GM23338 (cell line): ENCODE data around the gene ADD1. TPM values are rescaled to one million over a fixed set of nuclear protein-coding genes. Genes with fewer than 3 reads are reported as not detected.

ENCODE experiments used
- ATAC-seq: fragments of 200-7000 bp; cut with Tn5 transposase; 3 replicates; pipeline ENCODE4 v1.9.1; 2020
- DNase-seq: peaks from one replicate; pipeline ENCODE4 v3.0.0-alpha.2; 2015; ENCODE audit warnings: low spot score
- H2AFZ ChIP-seq: fragments of 200-600 bp; sonication (generic); 2 replicates; pipeline ENCODE4 v1.8.0; 2016; ENCODE audit warnings: antibody characterized with exemption, mild to moderate bottlenecking, moderate library complexity
- H3F3A ChIP-seq: fragments of 200-600 bp; sonication (generic); replicated peaks from 2 replicates; pipeline ENCODE4 v1.8.0; 2017; ENCODE audit warnings: antibody characterized with exemption, mixed run types, low read depth
- H3K27ac ChIP-seq: fragments of 200-600 bp; sonication (generic); 2 replicates; pipeline ENCODE4 v1.6.1; 2016; ENCODE audit warnings: low read depth
- H3K27me3 ChIP-seq: fragments of 200-600 bp; sonication (generic); 2 replicates; pipeline ENCODE4 v1.8.0; 2016; ENCODE audit warnings: mild to moderate bottlenecking, mixed run types, moderate library complexity; ENCODE audit not compliant: insufficient read depth
- H3K36me3 ChIP-seq: fragments of 200-600 bp; sonication (generic); 2 replicates; pipeline ENCODE4 v1.8.0; 2016; ENCODE audit warnings: mild to moderate bottlenecking; ENCODE audit not compliant: insufficient read depth
- H3K4me1 ChIP-seq: fragments of 200-600 bp; sonication (generic); 2 replicates; pipeline ENCODE4 v1.8.0; 2016; ENCODE audit warnings: mild to moderate bottlenecking, moderate library complexity; ENCODE audit not compliant: insufficient read depth
- H3K4me2 ChIP-seq: fragments of 200-600 bp; sonication (generic); 2 replicates; pipeline ENCODE4 v1.7.1; 2017; ENCODE audit warnings: mixed run types
- H3K4me3 ChIP-seq: fragments of 200-600 bp; sonication (generic); 2 replicates; pipeline ENCODE4 v1.6.1; 2016; ENCODE audit warnings: mixed run types
- H3K79me2 ChIP-seq: fragments of 200-600 bp; sonication (generic); replicated peaks from 2 replicates; pipeline ENCODE4 v1.8.0; 2017; ENCODE audit warnings: mild to moderate bottlenecking; ENCODE audit not compliant: insufficient read depth
- H3K9me2 ChIP-seq: fragments of 200-600 bp; sonication (generic); 2 replicates; pipeline ENCODE4 v1.8.0; 2017; ENCODE audit not compliant: insufficient read depth
- H4K20me1 ChIP-seq: fragments of 200-600 bp; sonication (generic); replicated peaks from 2 replicates; pipeline ENCODE4 v1.8.0; 2017; ENCODE audit warnings: mild to moderate bottlenecking; ENCODE audit not compliant: insufficient read depth
- H3K27ac Mint-ChIP-seq: 2 replicates; pipeline ENCODE4 v1.8.0; 2020; ENCODE audit warnings: inconsistent platforms, mild to moderate bottlenecking, moderate library complexity, mixed read lengths
- H3K27me3 Mint-ChIP-seq: 3 replicates; pipeline ENCODE4 v1.8.0; 2022; ENCODE audit warnings: low read depth, mild to moderate bottlenecking, moderate library complexity, mixed read lengths, inconsistent platforms; ENCODE audit not compliant: insufficient read depth, poor library complexity
- H3K36me3 Mint-ChIP-seq: 3 replicates; pipeline ENCODE4 v1.8.0; 2021; ENCODE audit warnings: low read depth, mild to moderate bottlenecking, inconsistent platforms, moderate library complexity, mixed read lengths
- H3K4me1 Mint-ChIP-seq: 3 replicates; pipeline ENCODE4 v1.8.0; 2020; ENCODE audit warnings: mild to moderate bottlenecking, inconsistent platforms, mixed read lengths
- H3K4me3 Mint-ChIP-seq: 3 replicates; pipeline ENCODE4 v1.8.0; 2021; ENCODE audit warnings: moderate library complexity, mild to moderate bottlenecking, inconsistent platforms, mixed read lengths
- H3K9me3 Mint-ChIP-seq: 3 replicates; pipeline ENCODE4 v1.8.0; 2020; ENCODE audit warnings: moderate library complexity, mild to moderate bottlenecking, inconsistent platforms, mixed read lengths
- CREB1 ChIP-seq: fragments of 250-450 bp; sonication (Bioruptor Pico); IDR thresholded peaks from 2 replicates; pipeline ENCODE4 v1.5.0; 2020; ENCODE audit warnings: low read depth, mild to moderate bottlenecking, moderate library complexity
- CTCF ChIP-seq, 2 experiments: fragments of 200-600 bp in 1 of 2; sonication (generic) in 1 of 2; conservative IDR thresholded peaks; 2 replicates each; pipeline versions ENCODE4 v1.5.1 to v1.6.1; 2016 to 2017; ENCODE audit warnings: antibody characterized with exemption in 2 of 2, low read depth in 2 of 2, mild to moderate bottlenecking in 2 of 2, moderate library complexity in 1 of 2
- EZH2 ChIP-seq: fragments of 200-600 bp; sonication (generic); IDR thresholded peaks from one replicate; pipeline ENCODE4 v1.8.0; 2017; ENCODE audit warnings: antibody characterized with exemption, mild to moderate bottlenecking, low read depth; ENCODE audit not compliant: unreplicated experiment
- EZH2phosphoT487 ChIP-seq: fragments of 200-600 bp; sonication (generic); IDR thresholded peaks from one replicate; pipeline ENCODE4 v1.8.1; 2018; ENCODE audit warnings: antibody characterized with exemption; ENCODE audit not compliant: unreplicated experiment
- JUNB ChIP-seq: IDR thresholded peaks from one replicate; pipeline ENCODE4 v1.6.1; 2016; ENCODE audit warnings: antibody characterized with exemption; ENCODE audit not compliant: unreplicated experiment
- NANOG ChIP-seq: IDR thresholded peaks from 2 replicates; pipeline ENCODE4 v1.6.1; 2016; ENCODE audit warnings: antibody characterized with exemption, borderline replicate concordance
- POLR2AphosphoS5 ChIP-seq: IDR thresholded peaks from 2 replicates; pipeline ENCODE4 v1.6.1; 2016; ENCODE audit warnings: antibody characterized with exemption, low read depth
- REST ChIP-seq: IDR thresholded peaks from one replicate; pipeline ENCODE4 v1.6.1; 2018; ENCODE audit warnings: antibody characterized with exemption; ENCODE audit not compliant: unreplicated experiment
- STAT1 ChIP-seq: IDR thresholded peaks from one replicate; pipeline ENCODE4 v1.6.1; 2016; ENCODE audit warnings: antibody characterized with exemption; ENCODE audit not compliant: unreplicated experiment
- ZNF114 ChIP-seq: fragments of 250-450 bp; sonication (Bioruptor Pico); IDR thresholded peaks from 2 replicates; pipeline ENCODE4 v1.5.0; 2020; ENCODE audit warnings: mild to moderate bottlenecking, moderate library complexity
- ZNF331 ChIP-seq: fragments of 250-450 bp; sonication (Bioruptor Pico); IDR thresholded peaks from 2 replicates; pipeline ENCODE4 v1.5.0; 2020; ENCODE audit warnings: low read depth, mild to moderate bottlenecking, moderate library complexity
- polyA plus RNA-seq: library from polyadenylated mRNA; unstranded; fragments of >200 nt; fragmentation: Nextera tagmentation; extraction: Ambion mirVana; gene quantifications from 2 replicates; pipeline ENCODE4 v1.2.1, GENCODE V29; 2016
- total RNA-seq: library from RNA; depleted of rRNA; stranded (reverse); fragments of >200 nt; shearing (Covaris generic); gene quantifications from 2 replicates; pipeline ENCODE4 v1.2.3, GENCODE V29; 2014
- TF ChIP-seq, protein P1 (sequence below): IDR thresholded peaks from 2 replicates; pipeline ENCODE4 v1.6.1; 2016; ENCODE audit warnings: antibody characterized with exemption
- TF ChIP-seq, protein P2 (sequence below): fragments of 250-450 bp; sonication (Bioruptor Pico); IDR thresholded peaks from 2 replicates; pipeline ENCODE4 v1.5.0; 2020; ENCODE audit warnings: mild to moderate bottlenecking, moderate library complexity

Gene ADD1
- total and polyA plus RNA-seq, 2 experiments from 2014 or later: 126 to 144 TPM

- no peaks in the 10 kb centered on the region for H3K4me1 Mint-ChIP-seq
- Histone ChIP-seq H3K79me2 (peaks cover 21% of the 10 kb centered on the region), H3K36me3 (peaks cover 10% of the 10 kb centered on the region), H3F3A (no peaks in the 10 kb centered on the region), H4K20me1 (no peaks in the 10 kb centered on the region), H3K4me2 (no peak overlapping the region), H3K27me3 (no peaks in the 10 kb centered on the region), H3K4me3 (no peak overlapping the region), H3K4me1 (no peaks in the 10 kb centered on the region), H3K9me2 (no peaks in the 10 kb centered on the region), H3K27ac (no peak overlapping the region), H2AFZ (no peak overlapping the region)
- H3K27me3 Mint-ChIP-seq: peaks cover 2% of the 10 kb centered on the region
- peaks cover 68% of the 10 kb centered on the region for H3K36me3 Mint-ChIP-seq
- no peak for ATAC-seq
- H3K9me3 Mint-ChIP-seq: peaks cover 26% of the 10 kb centered on the region
- no peak for DNase-seq
- TF ChIP-seq POLR2AphosphoS5 (no peak), NANOG (no peak), JUNB (no peak), ZNF331 (CRISPR knock-in tag) (no peak), CREB1 (CRISPR knock-in tag) (no peak), CTCF (conservative IDR thresholded peaks at IDR 0.05; ENCODE audit: low read depth in 2 of 2) (no peak), ZNF114 (CRISPR knock-in tag) (no peak), EZH2phosphoT487 (no peak), STAT1 (no peak), EZH2 (no peak), REST (no peak)
- TF ChIP-seq, protein P1, sequence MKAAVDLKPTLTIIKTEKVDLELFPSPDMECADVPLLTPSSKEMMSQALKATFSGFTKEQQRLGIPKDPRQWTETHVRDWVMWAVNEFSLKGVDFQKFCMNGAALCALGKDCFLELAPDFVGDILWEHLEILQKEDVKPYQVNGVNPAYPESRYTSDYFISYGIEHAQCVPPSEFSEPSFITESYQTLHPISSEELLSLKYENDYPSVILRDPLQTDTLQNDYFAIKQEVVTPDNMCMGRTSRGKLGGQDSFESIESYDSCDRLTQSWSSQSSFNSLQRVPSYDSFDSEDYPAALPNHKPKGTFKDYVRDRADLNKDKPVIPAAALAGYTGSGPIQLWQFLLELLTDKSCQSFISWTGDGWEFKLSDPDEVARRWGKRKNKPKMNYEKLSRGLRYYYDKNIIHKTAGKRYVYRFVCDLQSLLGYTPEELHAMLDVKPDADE: no peak
- TF ChIP-seq, protein P2, sequence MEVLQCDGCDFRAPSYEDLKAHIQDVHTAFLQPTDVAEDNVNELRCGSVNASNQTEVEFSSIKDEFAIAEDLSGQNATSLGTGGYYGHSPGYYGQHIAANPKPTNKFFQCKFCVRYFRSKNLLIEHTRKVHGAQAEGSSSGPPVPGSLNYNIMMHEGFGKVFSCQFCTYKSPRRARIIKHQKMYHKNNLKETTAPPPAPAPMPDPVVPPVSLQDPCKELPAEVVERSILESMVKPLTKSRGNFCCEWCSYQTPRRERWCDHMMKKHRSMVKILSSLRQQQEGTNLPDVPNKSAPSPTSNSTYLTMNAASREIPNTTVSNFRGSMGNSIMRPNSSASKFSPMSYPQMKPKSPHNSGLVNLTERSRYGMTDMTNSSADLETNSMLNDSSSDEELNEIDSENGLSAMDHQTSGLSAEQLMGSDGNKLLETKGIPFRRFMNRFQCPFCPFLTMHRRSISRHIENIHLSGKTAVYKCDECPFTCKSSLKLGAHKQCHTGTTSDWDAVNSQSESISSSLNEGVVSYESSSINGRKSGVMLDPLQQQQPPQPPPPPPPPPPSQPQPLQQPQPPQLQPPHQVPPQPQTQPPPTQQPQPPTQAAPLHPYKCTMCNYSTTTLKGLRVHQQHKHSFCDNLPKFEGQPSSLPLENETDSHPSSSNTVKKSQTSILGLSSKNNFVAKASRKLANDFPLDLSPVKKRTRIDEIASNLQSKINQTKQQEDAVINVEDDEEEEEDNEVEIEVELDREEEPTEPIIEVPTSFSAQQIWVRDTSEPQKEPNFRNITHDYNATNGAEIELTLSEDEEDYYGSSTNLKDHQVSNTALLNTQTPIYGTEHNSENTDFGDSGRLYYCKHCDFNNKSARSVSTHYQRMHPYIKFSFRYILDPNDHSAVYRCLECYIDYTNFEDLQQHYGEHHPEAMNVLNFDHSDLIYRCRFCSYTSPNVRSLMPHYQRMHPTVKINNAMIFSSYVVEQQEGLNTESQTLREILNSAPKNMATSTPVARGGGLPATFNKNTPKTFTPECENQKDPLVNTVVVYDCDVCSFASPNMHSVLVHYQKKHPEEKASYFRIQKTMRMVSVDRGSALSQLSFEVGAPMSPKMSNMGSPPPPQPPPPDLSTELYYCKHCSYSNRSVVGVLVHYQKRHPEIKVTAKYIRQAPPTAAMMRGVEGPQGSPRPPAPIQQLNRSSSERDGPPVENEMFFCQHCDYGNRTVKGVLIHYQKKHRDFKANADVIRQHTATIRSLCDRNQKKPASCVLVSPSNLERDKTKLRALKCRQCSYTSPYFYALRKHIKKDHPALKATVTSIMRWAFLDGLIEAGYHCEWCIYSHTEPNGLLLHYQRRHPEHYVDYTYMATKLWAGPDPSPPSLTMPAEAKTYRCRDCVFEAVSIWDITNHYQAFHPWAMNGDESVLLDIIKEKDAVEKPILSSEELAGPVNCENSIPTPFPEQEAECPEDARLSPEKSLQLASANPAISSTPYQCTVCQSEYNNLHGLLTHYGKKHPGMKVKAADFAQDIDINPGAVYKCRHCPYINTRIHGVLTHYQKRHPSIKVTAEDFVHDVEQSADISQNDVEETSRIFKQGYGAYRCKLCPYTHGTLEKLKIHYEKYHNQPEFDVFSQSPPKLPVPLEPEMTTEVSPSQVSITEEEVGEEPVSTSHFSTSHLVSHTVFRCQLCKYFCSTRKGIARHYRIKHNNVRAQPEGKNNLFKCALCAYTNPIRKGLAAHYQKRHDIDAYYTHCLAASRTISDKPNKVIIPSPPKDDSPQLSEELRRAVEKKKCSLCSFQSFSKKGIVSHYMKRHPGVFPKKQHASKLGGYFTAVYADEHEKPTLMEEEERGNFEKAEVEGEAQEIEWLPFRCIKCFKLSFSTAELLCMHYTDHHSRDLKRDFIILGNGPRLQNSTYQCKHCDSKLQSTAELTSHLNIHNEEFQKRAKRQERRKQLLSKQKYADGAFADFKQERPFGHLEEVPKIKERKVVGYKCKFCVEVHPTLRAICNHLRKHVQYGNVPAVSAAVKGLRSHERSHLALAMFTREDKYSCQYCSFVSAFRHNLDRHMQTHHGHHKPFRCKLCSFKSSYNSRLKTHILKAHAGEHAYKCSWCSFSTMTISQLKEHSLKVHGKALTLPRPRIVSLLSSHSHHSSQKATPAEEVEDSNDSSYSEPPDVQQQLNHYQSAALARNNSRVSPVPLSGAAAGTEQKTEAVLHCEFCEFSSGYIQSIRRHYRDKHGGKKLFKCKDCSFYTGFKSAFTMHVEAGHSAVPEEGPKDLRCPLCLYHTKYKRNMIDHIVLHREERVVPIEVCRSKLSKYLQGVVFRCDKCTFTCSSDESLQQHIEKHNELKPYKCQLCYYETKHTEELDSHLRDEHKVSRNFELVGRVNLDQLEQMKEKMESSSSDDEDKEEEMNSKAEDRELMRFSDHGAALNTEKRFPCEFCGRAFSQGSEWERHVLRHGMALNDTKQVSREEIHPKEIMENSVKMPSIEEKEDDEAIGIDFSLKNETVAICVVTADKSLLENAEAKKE: no peak
- no peak overlapping the region for H3K27ac Mint-ChIP-seq
- no peak overlapping the region for H3K4me3 Mint-ChIP-seq
Measured at GRCh38 chr4:2914256-2915126, 70.8 kb downstream of the ADD1 start.
